T-cell (primary cell): ENCODE data around the gene GRK3. TPM values are rescaled to one million over a fixed set of nuclear protein-coding genes. Genes with fewer than 3 reads are reported as not detected.

ENCODE experiments used
- ATAC-seq, 4 experiments: fragments of 200-7000 bp in 3 of 4; fragments of 150-1000 bp in 1 of 4; cut with Tn5 transposase; replicated peaks in 1 of 4; 1 replicate in 3 of 4; 2 replicates in 1 of 4; pipeline ENCODE4 v1.10.0; 2021; ENCODE audit warnings: moderate library complexity in 3 of 4, mild to moderate bottlenecking in 2 of 4, moderate number of reproducible peaks in 1 of 4
- CTCF ChIA-PET, 2 donors: fragments of 300-600 bp; sonication (Branson Sonifier 250); formaldehyde crosslinking; loops; one replicate each; lab custom pipeline; 2022; ENCODE audit warnings: antibody characterized with exemption in 2 of 2; lab: Charles Lee
- POLR2A ChIA-PET, 2 donors: fragments of 300-600 bp; sonication (Branson Sonifier 250); formaldehyde crosslinking; loops; one replicate each; lab custom pipeline; 2022; ENCODE audit warnings: antibody characterized with exemption in 2 of 2; lab: Charles Lee
- DNase-seq, 35 experiments: peaks; one replicate each; pipeline versions ENCODE4 v3.0.0 to v3.0.0-alpha.2; 2013 to 2023
- H3K27ac ChIP-seq: one replicate; pipeline ENCODE4 v1.5.1; 2013; ENCODE audit warnings: low read length
- H3K27me3 ChIP-seq, 2 experiments: replicated peaks in 1 of 2; 1 replicate in 1 of 2; 2 replicates in 1 of 2; pipeline versions ENCODE4 v1.6.1 to v1.7.0; 2013; ENCODE audit warnings: low read length in 1 of 2, mixed read lengths in 1 of 2; ENCODE audit not compliant: control insufficient read depth in 2 of 2, insufficient read depth in 2 of 2; ENCODE audit errors: extremely low read depth in 1 of 2
- H3K36me3 ChIP-seq, 2 donors: 1 replicate in 1 of 2; 2 replicates in 1 of 2; pipeline versions ENCODE4 v1.6.1 to v1.7.0; 2013; ENCODE audit warnings: low read length in 1 of 2; ENCODE audit not compliant: control insufficient read depth in 2 of 2, insufficient read depth in 1 of 2; ENCODE audit errors: extremely low read depth in 1 of 2
- H3K4me1 ChIP-seq, 2 experiments: 1 replicate in 1 of 2; 2 replicates in 1 of 2; pipeline versions ENCODE4 v1.6.1 to v1.7.0; 2013; ENCODE audit warnings: low read length in 2 of 2, mixed read lengths in 1 of 2; ENCODE audit not compliant: insufficient read depth in 2 of 2, control insufficient read depth in 1 of 2; ENCODE audit errors: extremely low read depth in 1 of 2
- H3K4me3 ChIP-seq, 2 donors: 1 replicate in 1 of 2; 2 replicates in 1 of 2; pipeline versions ENCODE4 v1.5.1 to v1.7.0; 2013; ENCODE audit warnings: mild to moderate bottlenecking in 2 of 2, low read length in 1 of 2, moderate library complexity in 1 of 2; ENCODE audit not compliant: control insufficient read depth in 1 of 2; ENCODE audit errors: extremely low read depth in 1 of 2
- H3K9me3 ChIP-seq: 2 replicates; pipeline ENCODE4 v1.7.0; 2013
- H3K27ac Mint-ChIP-seq, 2 donors: one replicate each; pipeline ENCODE4 v1.8.0; 2020 to 2021; ENCODE audit warnings: mild to moderate bottlenecking in 2 of 2, mixed read lengths in 2 of 2
- H3K27me3 Mint-ChIP-seq, 2 donors: one replicate each; pipeline ENCODE4 v1.8.0; 2021 to 2022; ENCODE audit warnings: mixed read lengths in 2 of 2
- H3K36me3 Mint-ChIP-seq: one replicate; pipeline ENCODE4 v1.8.0; 2021; ENCODE audit warnings: mixed read lengths
- H3K4me1 Mint-ChIP-seq, 3 donors: one replicate each; pipeline ENCODE4 v1.8.0; 2020 to 2022; ENCODE audit warnings: mixed read lengths in 3 of 3, mild to moderate bottlenecking in 1 of 3
- H3K4me3 Mint-ChIP-seq, 3 donors: one replicate each; pipeline ENCODE4 v1.8.0; 2020 to 2022; ENCODE audit warnings: mild to moderate bottlenecking in 3 of 3, mixed read lengths in 3 of 3, moderate library complexity in 3 of 3
- H3K9me3 Mint-ChIP-seq, 3 donors: one replicate each; pipeline ENCODE4 v1.8.0; 2020 to 2022; ENCODE audit warnings: mixed read lengths in 3 of 3
- WGBS: methylation state at CpG from one replicate; pipeline ENCODE4 v1.1.5; 2013; ENCODE audit warnings: missing lambda C conversion rate; ENCODE audit not compliant: insufficient coverage; 5-methylcytosine and 5-hydroxymethylcytosine counted together
- total RNA-seq, 35 experiments: library from RNA in 6 of 35; stranded (reverse) in 6 of 35; fragments of 120-200 nt in 1 of 35; gene quantifications; one replicate each; pipeline versions ENCODE4 v1.2.1 to v1.2.4 and lab custom pipeline; 2013 to 2026

The GRK3 gene
- total RNA-seq, 5 donors from 2014 or later (not counting 1 experiment from before 2014, with no cell fraction given): 1.4 to 7.0 (median 3.6) TPM

- 95% methylated on average over 38 of the region's 48 CpGs for WGBS
- Mint-ChIP-seq H3K4me1 (peaks cover 0 to 2% (median 0%) of the 10 kb centered on the region in 3 donors), H3K27ac (no peak overlapping the region), H3K9me3 (no peaks in the 10 kb centered on the region), H3K36me3 (no peaks in the 10 kb centered on the region), H3K27me3 (no peaks in the 10 kb centered on the region), H3K4me3 (no peak overlapping the region)
- ChIA-PET CTCF (no interaction called here), POLR2A (no interaction called here)
- no peak for DNase-seq
- H3K27ac ChIP-seq: no peak overlapping the region
- no peak overlapping the region for H3K4me3 ChIP-seq
- H3K27me3 ChIP-seq: no peaks in the 10 kb centered on the region
- no peak for ATAC-seq
- no peaks in the 10 kb centered on the region for H3K4me1 ChIP-seq
- H3K36me3 ChIP-seq: no peaks in the 10 kb centered on the region
- H3K9me3 ChIP-seq: no peaks in the 10 kb centered on the region
These were observed 188.2 kb downstream of the GRK3 start for GRCh38 chr22:25752615-25753214.

- Mint-ChIP-seq H3K27me3 (no peaks in the 10 kb centered on the region), H3K4me1 (peaks cover 0 to 2% (median 0%) of the 10 kb centered on the region in 3 donors), H3K9me3 (no peaks in the 10 kb centered on the region), H3K36me3 (no peaks in the 10 kb centered on the region), H3K27ac (no peak overlapping the region), H3K4me3 (no peak overlapping the region)
- no peak overlapping the region for H3K4me3 ChIP-seq
- WGBS: 91% methylated on average over 13 of the region's 14 CpGs
- no peak overlapping the region for H3K27ac ChIP-seq
- H3K9me3 ChIP-seq: no peaks in the 10 kb centered on the region
- no peak for ATAC-seq
- no peak for DNase-seq
- H3K27me3 ChIP-seq: no peaks in the 10 kb centered on the region
- no peaks in the 10 kb centered on the region for H3K4me1 ChIP-seq
- POLR2A ChIA-PET: no interaction called here
- H3K36me3 ChIP-seq: no peaks in the 10 kb centered on the region
- CTCF ChIA-PET: interaction anchor here in 1 of 2 donors (0.6 kb wide), 1 partner anchor 14 kb away, joined by 3 read pairs; no protein-coding TSS in a partner anchor
These were observed 188.8 kb downstream of the GRK3 start for GRCh38 chr22:25753252-25753651.

GRCh38 chr22:25754527-25755202 is 190.2 kb downstream of the GRK3 start:
- no peak for ATAC-seq
- ChIA-PET CTCF (interaction anchor here in 1 of 2 donors (0.7 kb wide), 1 partner anchor 99 kb away, joined by 4 read pairs; no protein-coding TSS in a partner anchor), POLR2A (no interaction called here)
- 91% methylated on average over 19 of the region's 24 CpGs for WGBS
- Histone ChIP-seq H3K9me3 (no peaks in the 10 kb centered on the region), H3K4me1 (no peaks in the 10 kb centered on the region), H3K27ac (no peak overlapping the region), H3K27me3 (no peaks in the 10 kb centered on the region), H3K4me3 (no peak overlapping the region), H3K36me3 (no peaks in the 10 kb centered on the region)
- no peak overlapping the region for H3K27ac Mint-ChIP-seq
- H3K4me3 Mint-ChIP-seq: no peak overlapping the region
- no peak for DNase-seq
- no peaks in the 10 kb centered on the region for H3K9me3 Mint-ChIP-seq
- H3K36me3 Mint-ChIP-seq: no peaks in the 10 kb centered on the region
- H3K27me3 Mint-ChIP-seq: no peaks in the 10 kb centered on the region
- H3K4me1 Mint-ChIP-seq: peaks cover 0 to 2% (median 0%) of the 10 kb centered on the region in 3 donors

GRCh38 chr22:25757686-25758085 is 193.2 kb downstream of the GRK3 start:
- no peaks in the 10 kb centered on the region for H3K27me3 Mint-ChIP-seq
- ATAC-seq (no peak), DNase-seq (no peak)
- H3K36me3 Mint-ChIP-seq: no peaks in the 10 kb centered on the region
- no peak overlapping the region for H3K4me3 Mint-ChIP-seq
- H3K9me3 Mint-ChIP-seq: no peaks in the 10 kb centered on the region
- POLR2A ChIA-PET: no interaction called here
- Histone ChIP-seq H3K9me3 (no peaks in the 10 kb centered on the region), H3K4me1 (no peaks in the 10 kb centered on the region), H3K4me3 (no peak overlapping the region), H3K36me3 (no peaks in the 10 kb centered on the region), H3K27me3 (peaks cover 0 to 2% of the 10 kb centered on the region in 2 experiments), H3K27ac (no peak overlapping the region)
- CTCF ChIA-PET: no interaction called here
- peak overlapping the region in 1 of 2 donors; percentile 28 for H3K27ac Mint-ChIP-seq
- no CpG with 5 or more reads among the region's 3 CpGs for WGBS
- no peaks in the 10 kb centered on the region for H3K4me1 Mint-ChIP-seq

GRCh38 chr22:25758316-25758715 is 193.8 kb downstream of the GRK3 start:
- Histone ChIP-seq H3K9me3 (no peaks in the 10 kb centered on the region), H3K4me1 (no peaks in the 10 kb centered on the region), H3K36me3 (no peaks in the 10 kb centered on the region), H3K4me3 (no peak overlapping the region), H3K27me3 (peaks cover 0 to 6% of the 10 kb centered on the region in 2 experiments), H3K27ac (no peak overlapping the region)
- no peak for ATAC-seq
- H3K4me1 Mint-ChIP-seq: no peaks in the 10 kb centered on the region
- ChIA-PET POLR2A (no interaction called here), CTCF (no interaction called here)
- WGBS: 84% methylated on average over 8 of the region's 8 CpGs
- H3K27me3 Mint-ChIP-seq: no peaks in the 10 kb centered on the region
- no peak for DNase-seq
- H3K36me3 Mint-ChIP-seq: no peaks in the 10 kb centered on the region
- H3K9me3 Mint-ChIP-seq: no peaks in the 10 kb centered on the region
- no peak overlapping the region for H3K27ac Mint-ChIP-seq
- no peak overlapping the region for H3K4me3 Mint-ChIP-seq

GRCh38 chr22:25759825-25760231 is 195.4 kb downstream of the GRK3 start:
- no peaks in the 10 kb centered on the region for H3K4me1 Mint-ChIP-seq
- Histone ChIP-seq H3K27me3 (peaks cover 0 to 9% of the 10 kb centered on the region in 2 experiments), H3K27ac (no peak overlapping the region), H3K9me3 (no peaks in the 10 kb centered on the region), H3K4me3 (no peak overlapping the region), H3K36me3 (no peaks in the 10 kb centered on the region), H3K4me1 (no peaks in the 10 kb centered on the region)
- H3K4me3 Mint-ChIP-seq: no peak overlapping the region
- H3K36me3 Mint-ChIP-seq: no peaks in the 10 kb centered on the region
- H3K9me3 Mint-ChIP-seq: no peaks in the 10 kb centered on the region
- WGBS: 100% methylated on average over 1 of the region's 5 CpGs
- no peaks in the 10 kb centered on the region for H3K27me3 Mint-ChIP-seq
- ChIA-PET CTCF (no interaction called here), POLR2A (no interaction called here)
- H3K27ac Mint-ChIP-seq: no peak overlapping the region
- ATAC-seq: no peak
- no peak for DNase-seq
